ENCODE results near the gene ZNF799. TPM values are rescaled to one million over a fixed set of nuclear protein-coding genes. Genes with fewer than 3 reads are reported as not detected.
"Not testable (repeated sequence)": the region's sequence is repeated elsewhere in the genome, so short reads cannot be mapped to it uniquely, and the experiment has no call there.

Gene ZNF799
- total RNA-seq, 2 experiments from 2014 or later: 4.0 to 4.3 TPM

- Mint-ChIP-seq H3K36me3 (ENCODE audit: low read depth) (peaks cover 19% of the 10 kb centered on the region), H3K27ac (peak overlapping the region; percentile 58), H3K4me3 (peak overlapping the region; percentile 86), H3K4me1 (peaks cover 13% of the 10 kb centered on the region)
- POLR2A ChIA-PET: interaction anchor here (0.7 to 1.5 kb wide), 2 partner anchors 29 to 67 kb away, joined by 3 to 5 read pairs; partner anchors contain the start of gene ZNF563
- H3K27me3 Mint-ChIP-seq; H3K9me3 Mint-ChIP-seq (ENCODE audit: low read depth); CTCF ChIA-PET: not testable (repeated sequence)
- DNase-seq: peak; percentile 48
- ATAC-seq: peak; percentile 35
- intact Hi-C loops (cut with DNase I, micrococcal nuclease): loop anchor here in 1 of 2 experiments (2.0 kb wide), 1 partner anchor 85 kb away; the partner anchor contains the start of gene ZNF709
Observed at GRCh38 chr19:12399901-12400632, 1.0 kb downstream of the ZNF799 start.

GRCh38 chr19:12391148-12391547 is 9.9 kb downstream of the ZNF799 start:
- H3K27ac Mint-ChIP-seq; H3K27me3 Mint-ChIP-seq; ATAC-seq; CTCF ChIA-PET; DNase-seq; H3K4me1 Mint-ChIP-seq; intact Hi-C loops (cut with DNase I, micrococcal nuclease); POLR2A ChIA-PET; H3K4me3 Mint-ChIP-seq: not testable (repeated sequence)
- Mint-ChIP-seq H3K36me3 (ENCODE audit: low read depth) (peaks cover 74% of the 10 kb centered on the region), H3K9me3 (ENCODE audit: low read depth) (peaks cover 36% of the 10 kb centered on the region)

DNA sequence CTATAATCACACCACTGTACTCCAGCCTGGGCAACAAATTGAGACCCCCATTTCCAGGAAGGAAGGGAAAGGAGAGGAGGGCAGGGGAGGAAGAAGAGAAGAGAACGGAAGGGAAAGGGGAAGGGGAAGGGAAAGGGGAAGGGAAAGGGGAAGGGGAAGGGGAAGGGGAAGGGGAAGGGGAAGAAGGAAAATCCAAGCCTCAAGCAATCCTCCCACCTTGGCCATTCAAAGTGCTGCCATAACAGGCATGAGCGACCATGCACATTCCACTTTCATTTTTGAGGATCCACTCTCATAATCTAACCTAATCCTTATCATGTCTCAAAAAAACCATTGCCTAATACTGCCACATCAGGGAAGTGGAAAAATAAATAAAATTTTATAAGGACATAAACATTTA is 14.7 kb downstream of the ZNF799 start:
- H3K4me1 Mint-ChIP-seq; POLR2A ChIA-PET; DNase-seq; H3K27me3 Mint-ChIP-seq; intact Hi-C loops (cut with DNase I, micrococcal nuclease); H3K4me3 Mint-ChIP-seq; H3K27ac Mint-ChIP-seq; ATAC-seq; CTCF ChIA-PET: not testable (repeated sequence)
- peaks cover 55% of the 10 kb centered on the region for H3K36me3 Mint-ChIP-seq (ENCODE audit: low read depth)
- peaks cover 27% of the 10 kb centered on the region for H3K9me3 Mint-ChIP-seq (ENCODE audit: low read depth)

GRCh38 chr19:12380444-12380737 is 20.7 kb downstream of the ZNF799 start:
- peaks cover 49% of the 10 kb centered on the region for H3K9me3 Mint-ChIP-seq (ENCODE audit: low read depth)
- no peaks in the 10 kb centered on the region for H3K27me3 Mint-ChIP-seq
- CTCF ChIA-PET: no interaction called here
- DNase-seq: no peak
- H3K4me3 Mint-ChIP-seq: no peak overlapping the region
- intact Hi-C loops (cut with DNase I, micrococcal nuclease): no loop called here
- POLR2A ChIA-PET: no interaction called here
- no peaks in the 10 kb centered on the region for H3K4me1 Mint-ChIP-seq
- ATAC-seq: no peak
- peaks cover 42% of the 10 kb centered on the region for H3K36me3 Mint-ChIP-seq (ENCODE audit: low read depth)
- no peak overlapping the region for H3K27ac Mint-ChIP-seq

DNA sequence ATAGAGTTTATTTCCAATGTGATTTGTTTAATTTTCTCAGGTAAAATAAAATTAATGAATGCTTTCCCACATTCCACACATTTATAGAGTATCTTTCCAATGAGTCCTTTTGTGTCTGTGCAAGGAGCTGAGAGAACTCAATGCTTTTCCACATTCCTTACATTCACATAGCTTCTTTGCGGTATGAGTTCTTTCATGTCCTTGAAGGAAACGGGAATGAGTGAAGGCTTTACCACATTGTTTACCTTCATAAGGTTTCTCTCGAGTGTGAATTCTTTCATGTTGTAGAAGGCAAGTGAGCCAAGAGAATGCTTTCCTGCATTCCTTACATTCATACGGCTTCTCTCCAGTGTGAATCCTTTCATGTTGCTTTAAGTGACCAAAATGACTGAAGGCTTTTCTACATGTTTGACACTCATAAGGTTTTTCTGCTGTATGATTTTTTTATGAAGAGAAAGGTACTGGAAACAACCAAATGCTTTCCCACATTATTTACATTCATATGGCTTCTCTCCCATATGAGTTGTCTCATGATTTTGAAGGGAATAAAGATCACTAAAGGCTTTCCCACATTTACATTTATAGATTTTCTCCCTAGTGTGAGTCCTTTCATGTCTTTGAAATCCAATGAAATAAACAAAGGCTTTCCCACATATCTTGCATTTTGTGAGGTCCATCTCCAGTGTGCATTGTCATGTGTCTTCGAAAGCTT is 21.2 kb downstream of the ZNF799 start:
- Mint-ChIP-seq H3K36me3 (ENCODE audit: low read depth) (peaks cover 44% of the 10 kb centered on the region), H3K9me3 (ENCODE audit: low read depth) (peaks cover 51% of the 10 kb centered on the region), H3K4me3 (no peak overlapping the region), H3K27ac (no peak overlapping the region), H3K4me1 (no peaks in the 10 kb centered on the region), H3K27me3 (no peaks in the 10 kb centered on the region)
- intact Hi-C loops (cut with DNase I, micrococcal nuclease): no loop called here
- CTCF ChIA-PET: no interaction called here
- POLR2A ChIA-PET: no interaction called here
- DNase-seq: no peak
- ATAC-seq: no peak

- Mint-ChIP-seq H3K27me3 (no peaks in the 10 kb centered on the region), H3K9me3 (ENCODE audit: low read depth) (peaks cover 24% of the 10 kb centered on the region), H3K4me1 (no peaks in the 10 kb centered on the region), H3K36me3 (ENCODE audit: low read depth) (peaks cover 11% of the 10 kb centered on the region), H3K27ac (no peak overlapping the region), H3K4me3 (no peak overlapping the region)
- intact Hi-C loops (cut with DNase I, micrococcal nuclease): no loop called here
- ChIA-PET CTCF (no interaction called here), POLR2A (no interaction called here)
- DNase-seq (no peak), ATAC-seq (no peak)
Observed at GRCh38 chr19:12374026-12374425, 27.0 kb downstream of the ZNF799 start.

- DNase-seq: peak; percentile 93
- Mint-ChIP-seq H3K27me3 (no peaks in the 10 kb centered on the region), H3K36me3 (ENCODE audit: low read depth) (peaks cover 2% of the 10 kb centered on the region), H3K27ac (peak within 1 kb of the TSS; percentile 79), H3K9me3 (ENCODE audit: low read depth) (no peaks in the 10 kb centered on the region), H3K4me1 (peaks cover 18% of the 10 kb centered on the region), H3K4me3 (peak within 1 kb of the TSS; percentile 93)
- ATAC-seq: peak; percentile 99
- ChIA-PET CTCF (interaction anchor here (0.6 to 1.5 kb wide), 7 partner anchors 33 to 306 kb away, joined by 3 to 5 read pairs (median 4); partner anchors contain the start of genes ZNF563 and ZNF564), POLR2A (interaction anchor here (0.6 to 1.6 kb wide), 6 partner anchors 32 to 614 kb away, joined by 3 to 5 read pairs (median 3); partner anchors contain the start of genes ZNF563 and ZNF799)
- intact Hi-C loops (cut with DNase I, micrococcal nuclease): loop anchor here (1.0 to 5.0 kb wide), 8 partner anchors 32 to 202 kb away; partner anchors contain the start of genes ZNF563 (in 2 of the 2), ZNF136 (in 1 of the 2), ZNF44 (in 1 of the 2) and ZNF443 (in 1 of the 2)
Observed at GRCh38 chr19:12365236-12366162, 35.6 kb downstream of the ZNF799 start, which contains the start of gene ZNF442. ZNF442 (minus strand) TSS chr19:12365683; CDS start chr19:12363631, 2,052 bp downstream.

DNA sequence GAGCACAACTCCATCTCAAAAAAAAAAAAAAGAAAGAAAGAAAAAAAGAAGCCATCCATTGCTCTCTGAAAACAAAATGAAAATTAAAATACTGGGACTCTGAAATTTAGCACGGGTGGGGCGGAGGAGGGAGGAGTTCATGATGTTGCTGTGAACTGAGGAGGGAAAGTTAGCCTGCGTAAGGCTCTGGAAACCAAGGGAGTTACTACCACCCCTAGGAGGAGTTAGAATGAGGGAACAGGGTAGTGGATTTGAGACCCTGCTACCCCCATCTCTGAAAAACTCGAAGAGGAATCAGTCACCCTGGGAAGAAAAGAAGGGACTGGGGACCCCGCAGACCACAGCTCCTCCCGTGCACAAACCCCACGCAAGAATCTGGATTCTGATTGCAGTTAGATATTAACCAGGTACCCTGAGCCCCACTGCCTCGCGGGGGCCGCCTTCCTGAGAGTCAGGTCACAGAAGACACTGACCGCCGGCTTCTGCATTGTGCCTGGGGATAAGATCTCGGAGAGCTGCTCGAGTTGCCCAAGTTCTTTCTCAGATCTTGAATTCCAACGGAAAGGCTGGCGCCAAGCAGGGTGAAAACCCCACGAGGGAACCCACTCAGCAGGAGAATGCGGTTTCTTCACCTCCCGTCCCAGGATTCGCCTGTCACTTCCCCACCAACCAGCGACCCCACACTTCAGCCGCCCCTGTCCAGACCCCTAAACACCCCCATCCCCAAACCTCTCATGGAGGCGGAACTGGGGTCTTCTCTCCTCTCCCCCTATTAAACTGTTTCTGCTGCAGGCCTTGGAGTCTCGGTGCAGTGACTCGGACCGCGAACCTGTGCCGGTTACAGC is 36.5 kb downstream of the ZNF799 start:
- intact Hi-C loops (cut with DNase I, micrococcal nuclease): loop anchor here (1.0 to 5.0 kb wide), 8 partner anchors 31 to 201 kb away; partner anchors contain the start of genes ZNF563 (in 2 of the 2), ZNF136 (in 1 of the 2), ZNF44 (in 1 of the 2) and ZNF443 (in 1 of the 2)
- H3K36me3 Mint-ChIP-seq (ENCODE audit: low read depth): peaks cover 2% of the 10 kb centered on the region
- H3K4me1 Mint-ChIP-seq: peaks cover 18% of the 10 kb centered on the region
- ChIA-PET POLR2A (interaction anchor here (1.1 kb wide), 1 partner anchor 165 kb away, joined by 4 read pairs; no protein-coding TSS in a partner anchor), CTCF (interaction anchor here (0.9 to 1.5 kb wide), 4 partner anchors 32 to 307 kb away, joined by 3 to 5 read pairs (median 4); partner anchors contain the start of gene ZNF563)
- DNase-seq: peak; percentile 24
- H3K27me3 Mint-ChIP-seq: no peaks in the 10 kb centered on the region
- no peak for ATAC-seq
- H3K9me3 Mint-ChIP-seq (ENCODE audit: low read depth): no peaks in the 10 kb centered on the region
- peak overlapping the region; percentile 93 for H3K4me3 Mint-ChIP-seq
- peak overlapping the region; percentile 60 for H3K27ac Mint-ChIP-seq

DNA sequence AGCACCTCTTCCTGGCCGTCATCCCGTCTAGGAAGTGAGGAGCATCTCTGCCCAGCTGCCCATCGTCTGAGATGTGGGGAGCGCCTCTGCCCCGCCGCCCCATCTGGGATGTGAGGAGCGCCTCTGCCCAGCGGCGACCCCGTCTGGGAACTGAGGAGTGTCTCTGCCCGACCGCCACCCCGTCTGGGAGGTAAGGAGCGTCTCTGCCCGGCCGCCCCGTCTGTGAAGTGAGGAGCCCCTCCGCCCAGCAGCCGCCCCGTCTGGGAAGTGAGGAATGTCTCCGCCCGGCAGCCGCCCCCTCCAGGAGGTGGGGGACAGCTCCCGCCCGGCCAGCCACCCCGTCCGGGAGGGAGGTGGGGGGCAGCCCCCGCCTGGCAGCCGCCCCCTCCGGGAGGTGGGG is 38.8 kb downstream of the ZNF799 start:
- peaks cover 18% of the 10 kb centered on the region for H3K4me1 Mint-ChIP-seq
- H3K4me3 Mint-ChIP-seq; POLR2A ChIA-PET; H3K9me3 Mint-ChIP-seq (ENCODE audit: low read depth); intact Hi-C loops (cut with DNase I, micrococcal nuclease); ATAC-seq; H3K36me3 Mint-ChIP-seq (ENCODE audit: low read depth); H3K27ac Mint-ChIP-seq; DNase-seq; CTCF ChIA-PET; H3K27me3 Mint-ChIP-seq: not testable (repeated sequence)

- no peak overlapping the region for H3K27ac Mint-ChIP-seq
- ATAC-seq (no peak), DNase-seq (no peak)
- CTCF ChIA-PET: no interaction called here
- no peaks in the 10 kb centered on the region for H3K4me1 Mint-ChIP-seq
- POLR2A ChIA-PET: no interaction called here
- H3K36me3 Mint-ChIP-seq (ENCODE audit: low read depth): peaks cover 44% of the 10 kb centered on the region
- intact Hi-C loops (cut with DNase I, micrococcal nuclease): no loop called here
- no peaks in the 10 kb centered on the region for H3K27me3 Mint-ChIP-seq
- H3K4me3 Mint-ChIP-seq: no peak overlapping the region
- peaks cover 39% of the 10 kb centered on the region for H3K9me3 Mint-ChIP-seq (ENCODE audit: low read depth)
Observed at GRCh38 chr19:12353375-12353774, 47.7 kb downstream of the ZNF799 start.

All from activated CD4-positive, alpha-beta T cell treated with anti-CD3 and anti-CD28 coated beads for 36 hours (primary cell).